ENCODE results near the gene AARSD1.
"Not testable (repeated sequence)": the region's sequence is repeated elsewhere in the genome, so short reads cannot be mapped to it uniquely, and the experiment has no call there.

Gene AARSD1

DNA sequence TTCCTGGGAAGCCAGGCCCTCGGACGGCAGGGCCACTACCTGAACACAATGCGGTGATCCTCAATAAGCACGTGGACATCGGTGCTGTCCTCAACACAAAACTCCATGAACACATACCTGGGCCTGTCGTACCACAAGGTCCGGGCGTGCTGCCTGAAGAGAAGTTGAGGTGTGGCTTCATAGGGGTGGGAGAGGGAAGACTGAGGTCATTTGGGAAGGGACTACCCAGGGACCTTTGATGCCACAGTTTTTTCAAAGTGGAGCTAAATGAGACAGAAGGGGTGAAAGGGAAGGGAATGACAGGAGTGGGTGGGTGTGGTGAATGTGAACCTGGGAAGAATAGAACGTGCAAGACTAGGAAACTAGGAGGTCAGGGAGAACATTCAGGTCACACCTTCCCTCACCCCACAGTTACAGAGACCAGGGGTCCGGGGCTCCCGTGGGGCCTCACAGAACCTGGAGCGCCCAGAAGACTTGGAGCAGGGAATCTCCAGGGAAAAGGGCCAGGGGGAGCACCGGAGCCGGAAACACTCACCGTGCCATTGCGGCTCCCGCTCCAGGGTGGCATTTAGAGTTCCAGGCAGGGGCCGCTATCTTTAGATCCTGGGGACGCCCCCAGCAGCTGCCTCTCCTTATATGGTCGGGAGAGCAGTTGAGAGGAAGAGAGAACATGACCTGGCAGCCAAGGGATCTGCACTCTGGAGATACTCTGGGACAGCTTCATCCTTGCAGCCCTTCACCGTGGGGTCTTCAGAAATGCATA lies 15.4 kb upstream of the AARSD1 start, which contains the start of gene PTGES3L:
Gene PTGES3L, minus strand, starts transcription at position 570 of the 763 bp plus-strand sequence. Its CDS starts 27 bp downstream, at position 543.
- H3K4me3 ChIP-seq (ENCODE audit: low read length), result peak within 1 kb of the TSS; percentile 84
- no peak for DNase-seq (ENCODE audit: low read depth)
- TF ChIP-seq, protein P1, sequence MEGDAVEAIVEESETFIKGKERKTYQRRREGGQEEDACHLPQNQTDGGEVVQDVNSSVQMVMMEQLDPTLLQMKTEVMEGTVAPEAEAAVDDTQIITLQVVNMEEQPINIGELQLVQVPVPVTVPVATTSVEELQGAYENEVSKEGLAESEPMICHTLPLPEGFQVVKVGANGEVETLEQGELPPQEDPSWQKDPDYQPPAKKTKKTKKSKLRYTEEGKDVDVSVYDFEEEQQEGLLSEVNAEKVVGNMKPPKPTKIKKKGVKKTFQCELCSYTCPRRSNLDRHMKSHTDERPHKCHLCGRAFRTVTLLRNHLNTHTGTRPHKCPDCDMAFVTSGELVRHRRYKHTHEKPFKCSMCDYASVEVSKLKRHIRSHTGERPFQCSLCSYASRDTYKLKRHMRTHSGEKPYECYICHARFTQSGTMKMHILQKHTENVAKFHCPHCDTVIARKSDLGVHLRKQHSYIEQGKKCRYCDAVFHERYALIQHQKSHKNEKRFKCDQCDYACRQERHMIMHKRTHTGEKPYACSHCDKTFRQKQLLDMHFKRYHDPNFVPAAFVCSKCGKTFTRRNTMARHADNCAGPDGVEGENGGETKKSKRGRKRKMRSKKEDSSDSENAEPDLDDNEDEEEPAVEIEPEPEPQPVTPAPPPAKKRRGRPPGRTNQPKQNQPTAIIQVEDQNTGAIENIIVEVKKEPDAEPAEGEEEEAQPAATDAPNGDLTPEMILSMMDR (conservative IDR thresholded peaks at IDR 0.05; ENCODE audit: low read depth, low read length), result no peak

DNA sequence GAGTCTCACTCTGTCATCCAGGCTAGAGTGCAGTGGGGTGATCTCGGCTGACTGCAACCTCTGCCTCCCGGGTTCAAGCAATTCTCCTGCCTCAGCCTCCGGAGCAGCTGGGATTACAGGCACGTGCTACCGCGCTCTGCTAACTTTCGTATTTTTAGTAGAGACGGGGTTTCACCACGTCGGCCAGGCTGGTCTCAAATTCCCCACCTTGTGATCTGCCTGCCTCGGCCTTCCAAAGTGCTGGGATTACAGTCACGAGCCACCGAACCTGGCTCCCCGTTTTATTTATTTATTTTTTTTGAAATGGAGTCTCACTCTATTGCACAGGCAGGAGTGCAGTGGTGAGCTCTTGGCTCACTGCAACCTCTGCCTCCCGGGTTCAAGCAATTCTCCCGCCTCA lies 11.4 kb upstream of the AARSD1 start:
- DNase-seq (ENCODE audit: low read depth); H3K4me3 ChIP-seq (ENCODE audit: low read length): not testable (repeated sequence)

- DNase-seq (ENCODE audit: low read depth), result no peak
- TF ChIP-seq, protein P1 (conservative IDR thresholded peaks at IDR 0.05; ENCODE audit: low read depth, low read length), result no peak
- no peak overlapping the region for H3K4me3 ChIP-seq (ENCODE audit: low read length)
Observed at GRCh38 chr17:42975265-42975664, 11.0 kb upstream of the AARSD1 start.

DNA sequence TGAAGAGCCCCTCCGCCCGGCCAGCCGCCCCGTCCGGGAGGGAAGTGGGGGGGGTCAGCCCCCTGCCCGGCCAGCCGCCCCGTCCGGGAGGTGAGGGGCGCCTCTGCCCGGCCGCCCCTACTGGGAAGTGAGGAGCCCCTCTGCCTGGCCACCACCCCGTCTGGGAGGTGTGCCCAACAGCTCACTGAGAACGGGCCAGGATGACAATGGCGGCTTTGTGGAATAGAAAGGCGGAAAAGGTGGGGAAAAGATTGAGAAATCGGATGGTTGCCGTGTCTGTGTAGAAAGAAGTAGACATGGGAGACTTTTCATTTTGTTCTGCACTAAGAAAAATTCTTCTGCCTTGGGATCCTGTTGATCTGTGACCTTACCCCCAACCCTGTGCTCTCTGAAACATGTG lies 9.1 kb upstream of the AARSD1 start:
- not testable (repeated sequence) for H3K4me3 ChIP-seq (ENCODE audit: low read length); DNase-seq (ENCODE audit: low read depth)

DNA sequence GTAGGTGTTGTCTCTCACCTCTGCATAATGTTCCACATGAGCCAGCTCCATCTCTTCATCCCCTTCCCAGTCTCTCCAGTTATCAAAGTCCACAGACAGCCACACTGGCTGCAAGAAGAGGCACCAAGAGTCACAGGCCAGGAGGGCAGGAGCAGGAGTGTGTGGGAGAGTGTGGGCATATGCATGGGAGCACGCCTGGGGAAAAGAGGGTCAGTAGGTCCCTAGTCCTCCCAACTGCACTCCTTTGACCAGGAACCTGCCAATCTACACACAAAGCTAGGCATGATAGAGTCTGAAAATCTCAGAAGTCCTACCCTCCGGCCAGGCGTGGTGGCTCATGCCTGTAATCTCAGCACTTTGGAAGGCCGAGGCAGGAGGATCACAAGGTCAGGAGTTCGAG lies 7.3 kb upstream of the AARSD1 start:
- no peak overlapping the region for H3K4me3 ChIP-seq (ENCODE audit: low read length)
- no peak for DNase-seq (ENCODE audit: low read depth)
- TF ChIP-seq, protein P1 (conservative IDR thresholded peaks at IDR 0.05; ENCODE audit: low read depth, low read length), result no peak

- no peak overlapping the region for H3K4me3 ChIP-seq (ENCODE audit: low read length)
- TF ChIP-seq, protein P1 (conservative IDR thresholded peaks at IDR 0.05; ENCODE audit: low read depth, low read length), result no peak
- no peak for DNase-seq (ENCODE audit: low read depth)
Observed at GRCh38 chr17:42969001-42969581, 4.8 kb upstream of the AARSD1 start.

DNA sequence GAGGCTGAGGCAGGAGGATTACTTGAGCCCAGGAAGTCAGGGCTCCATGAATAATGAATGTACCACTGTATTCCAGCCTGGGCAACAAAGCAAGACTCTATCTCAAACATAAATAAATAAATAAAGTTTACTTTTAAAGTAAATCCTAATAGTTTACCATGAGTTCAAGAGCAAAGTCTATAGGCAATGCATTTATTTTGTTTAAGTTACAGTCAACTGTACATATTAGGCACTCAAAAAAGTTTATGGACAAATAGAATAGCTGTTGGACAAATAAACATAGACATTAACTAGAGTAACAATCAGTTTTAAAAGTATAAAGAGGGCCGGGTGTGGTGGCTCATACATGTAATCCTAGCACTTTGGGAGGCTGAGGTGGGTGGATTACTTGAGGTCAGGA lies 3.7 kb upstream of the AARSD1 start:
- DNase-seq (ENCODE audit: low read depth), result no peak
- TF ChIP-seq, protein P1 (conservative IDR thresholded peaks at IDR 0.05; ENCODE audit: low read depth, low read length), result no peak
- H3K4me3 ChIP-seq (ENCODE audit: low read length), result no peak overlapping the region

- TF ChIP-seq, protein P1 (conservative IDR thresholded peaks at IDR 0.05; ENCODE audit: low read depth, low read length), result no peak
- no peak overlapping the region for H3K4me3 ChIP-seq (ENCODE audit: low read length)
- no peak for DNase-seq (ENCODE audit: low read depth)
Observed at GRCh38 chr17:42953669-42954068, 10.6 kb downstream of the AARSD1 start.

All from retinal pigment epithelial cell (primary cell).